Stromal cell of bone marrow (primary cell): ENCODE measurements around the gene SPDYC.

ENCODE experiments used
- DNase-seq: peaks from one replicate; pipeline ENCODE4 v3.0.0-alpha.2; 2012; ENCODE audit warnings: low read depth

Gene SPDYC, protein sequence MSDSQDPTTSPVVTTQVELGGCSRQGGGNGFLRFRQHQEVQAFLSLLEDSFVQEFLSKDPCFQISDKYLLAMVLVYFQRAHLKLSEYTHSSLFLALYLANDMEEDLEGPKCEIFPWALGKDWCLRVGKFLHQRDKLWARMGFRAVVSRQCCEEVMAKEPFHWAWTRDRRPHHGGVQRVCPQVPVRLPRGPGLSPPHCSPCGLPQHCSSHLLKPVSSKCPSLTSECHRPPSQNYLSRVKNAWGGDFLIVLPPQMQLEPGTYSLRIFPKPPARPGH

DNA sequence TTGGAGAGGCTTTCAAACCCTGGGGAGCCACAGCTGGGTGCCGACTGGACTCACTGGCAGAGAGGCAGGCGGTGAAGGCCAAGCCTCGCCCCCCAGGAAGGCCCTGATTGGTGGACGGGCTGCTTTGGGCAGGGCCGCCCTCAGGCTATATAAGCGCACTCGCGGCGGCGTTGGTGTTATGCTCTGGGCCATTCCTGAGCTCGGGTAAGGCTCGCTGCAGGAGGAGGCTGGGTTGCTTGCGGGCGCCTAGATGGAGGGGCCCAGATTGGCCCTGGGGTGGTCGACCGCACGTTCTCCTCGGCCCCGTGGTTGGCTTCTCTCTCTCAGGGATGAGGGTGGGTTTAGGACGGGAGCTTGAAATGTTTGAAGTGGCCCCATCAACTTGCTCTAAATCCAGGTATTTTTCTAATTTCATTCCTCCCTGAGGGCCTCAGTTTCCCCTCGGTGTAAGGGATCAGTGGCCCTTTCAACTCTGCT is at the start of gene SPDYC:
SPDYC (plus strand) TSS at position 176 of the 477 bp plus-strand sequence. CDS start 1,125 bp downstream, outside the sequence.
- no peak for DNase-seq

DNA sequence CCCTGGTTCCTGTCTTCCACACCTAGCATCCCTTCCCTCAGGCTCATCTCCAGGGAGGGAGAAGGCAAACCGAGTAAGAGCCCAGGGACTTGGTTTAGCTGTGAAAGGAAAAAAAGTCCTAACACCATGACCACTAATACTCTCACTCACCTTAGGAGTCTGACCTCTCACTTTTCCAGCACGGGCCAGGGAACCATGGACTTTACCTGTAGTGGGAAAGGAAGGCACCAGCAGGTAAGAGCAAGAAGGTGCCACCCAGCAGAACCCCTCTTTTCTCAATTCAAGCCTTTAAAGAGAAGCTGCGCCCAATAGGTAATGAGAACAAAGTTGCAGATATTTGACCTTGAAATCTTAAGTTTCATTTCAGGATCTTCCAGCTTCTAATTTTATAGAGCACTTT is 49.2 kb upstream of the SPDYC start:
- no peak for DNase-seq

DNA sequence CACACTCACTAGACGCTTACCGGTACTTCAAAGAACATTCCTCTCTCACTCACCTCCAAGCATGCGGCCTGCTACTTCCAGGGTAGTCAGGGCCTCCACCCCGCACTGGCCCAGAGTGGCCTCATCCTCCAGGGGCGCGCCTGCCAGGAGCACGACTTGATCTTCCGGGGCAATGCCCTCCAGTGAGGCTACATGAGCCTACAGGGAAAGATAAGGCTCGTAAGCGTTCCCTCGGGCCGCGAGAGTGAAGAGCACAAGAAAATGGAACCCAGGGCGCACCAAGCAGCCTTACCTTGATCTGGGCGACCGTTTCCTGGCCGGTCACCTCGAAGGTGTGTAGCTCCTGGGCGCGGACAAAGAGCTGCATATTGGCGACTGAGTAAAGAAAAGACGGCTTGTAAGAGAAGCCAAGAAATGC is 48.6 kb upstream of the SPDYC start:
- DNase-seq, result no peak

DNA sequence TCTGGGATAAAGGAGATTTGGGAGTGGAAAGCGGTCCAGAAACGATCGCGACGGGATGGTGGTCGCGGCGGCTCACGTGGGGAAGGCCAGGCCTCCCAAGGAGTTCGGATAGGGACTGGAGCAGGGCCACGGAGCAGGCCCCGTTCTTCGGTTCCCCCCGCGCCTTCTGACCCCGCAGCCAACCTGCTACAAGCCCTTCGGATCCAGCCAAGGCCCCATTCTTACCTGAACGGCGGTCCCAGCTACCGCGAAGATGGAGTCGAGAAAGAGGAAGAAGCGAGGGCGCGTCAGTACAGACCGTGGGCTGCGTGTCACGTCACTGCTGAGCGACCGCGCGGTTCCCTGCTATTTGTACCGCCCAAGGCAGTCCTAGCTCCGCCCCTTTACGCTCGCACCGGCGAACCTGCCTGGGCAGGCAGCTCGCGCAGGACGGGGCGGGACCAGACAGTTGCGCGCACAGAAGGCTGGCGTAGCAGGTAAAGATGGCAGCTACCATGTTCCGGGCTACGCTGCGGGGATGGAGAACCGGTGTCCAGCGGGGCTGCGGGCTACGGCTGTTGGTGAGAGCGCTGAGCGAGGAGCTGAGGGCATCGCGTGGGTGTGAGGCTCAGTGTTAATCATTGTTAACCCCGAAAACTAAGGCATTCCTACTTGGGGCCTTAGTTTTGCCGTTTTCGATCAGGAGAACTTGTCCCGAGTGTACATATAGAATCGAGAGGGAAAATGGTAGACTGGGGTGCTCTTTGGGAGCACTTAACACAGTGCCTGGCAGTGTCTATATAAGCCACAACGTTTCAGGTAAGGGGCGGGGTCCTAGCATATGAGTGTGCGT is 48.0 kb upstream of the SPDYC start, which contains the start of the genes FAU and MRPL49:
FAU (minus strand) TSS at position 270 of the 832 bp plus-strand sequence. CDS start 321 bp downstream, outside the sequence.
MRPL49 (plus strand) TSS at position 457 of the 832 bp plus-strand sequence; CDS start at position 483, 26 bp downstream.
- DNase-seq, result peak; percentile 92

DNA sequence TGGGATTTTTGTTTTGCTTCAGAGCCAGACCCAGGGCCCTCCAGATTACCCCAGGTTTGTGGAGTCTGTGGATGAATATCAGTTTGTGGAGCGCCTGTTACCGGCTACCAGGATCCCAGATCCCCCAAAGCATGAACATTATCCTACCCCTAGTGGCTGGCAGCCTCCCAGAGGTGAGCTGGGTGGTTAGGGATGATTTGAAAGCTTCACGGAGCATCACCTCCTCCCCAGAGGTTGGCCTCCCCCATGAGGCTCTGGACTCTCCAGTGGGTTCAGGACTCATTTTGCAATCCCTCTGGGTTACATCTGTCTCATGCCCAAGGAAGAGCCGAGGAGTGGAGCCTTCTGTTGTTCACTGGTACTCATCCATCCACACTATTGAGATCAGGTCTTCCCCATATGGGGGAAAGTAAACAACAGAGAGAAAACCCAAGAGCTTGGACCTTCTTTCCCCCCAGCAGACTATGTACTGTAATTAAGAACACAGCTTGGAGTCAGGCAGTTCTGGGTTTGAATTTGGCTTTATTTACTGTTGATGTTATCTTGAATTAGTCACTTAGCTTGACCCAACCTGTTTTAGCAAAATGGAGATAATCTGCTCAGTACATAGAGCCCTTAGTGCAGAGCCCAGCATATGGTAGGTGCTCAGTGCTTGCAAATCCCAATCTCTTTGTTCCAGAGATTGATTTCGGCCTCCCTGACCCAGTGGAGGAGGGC is 45.4 kb upstream of the SPDYC start:
- DNase-seq, result no peak

DNA sequence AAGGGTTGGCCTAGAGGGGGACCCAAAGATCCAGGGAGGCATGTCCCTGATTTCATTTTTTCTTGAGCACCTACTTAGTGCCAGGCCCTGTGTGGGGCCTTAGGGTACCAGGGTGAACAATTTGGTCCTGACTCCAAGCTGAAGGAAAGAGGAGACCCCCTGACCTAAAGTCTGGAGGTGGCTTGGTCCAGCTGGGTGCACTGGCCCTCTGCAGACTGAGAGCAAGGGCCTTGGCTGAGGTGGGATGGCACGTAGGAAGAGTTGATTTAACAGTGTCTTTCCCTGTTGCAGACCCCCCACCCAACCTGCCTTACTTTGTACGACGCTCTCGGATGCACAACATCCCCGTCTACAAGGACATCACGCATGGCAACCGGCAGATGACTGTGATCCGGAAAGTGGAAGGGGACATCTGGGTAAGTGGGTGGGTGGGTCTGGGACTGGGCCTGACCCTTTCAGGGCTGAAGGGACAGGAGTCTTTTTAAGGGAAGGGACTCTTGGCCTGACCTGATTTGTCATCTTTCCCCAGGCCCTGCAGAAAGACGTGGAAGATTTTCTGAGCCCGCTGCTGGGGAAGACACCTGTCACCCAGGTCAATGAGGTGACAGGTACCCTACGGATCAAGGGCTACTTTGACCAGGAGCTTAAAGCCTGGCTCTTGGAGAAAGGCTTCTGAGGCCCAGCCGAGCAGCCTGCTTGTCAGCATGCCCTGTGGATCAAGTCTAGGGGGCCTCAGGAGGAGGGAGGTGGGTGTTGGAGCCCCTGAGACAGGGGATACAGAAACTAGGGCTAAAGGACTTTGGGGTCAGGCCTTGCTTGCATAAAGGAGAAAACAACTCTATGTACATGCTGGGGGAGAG is 44.6 kb upstream of the SPDYC start:
- DNase-seq, result no peak

DNA sequence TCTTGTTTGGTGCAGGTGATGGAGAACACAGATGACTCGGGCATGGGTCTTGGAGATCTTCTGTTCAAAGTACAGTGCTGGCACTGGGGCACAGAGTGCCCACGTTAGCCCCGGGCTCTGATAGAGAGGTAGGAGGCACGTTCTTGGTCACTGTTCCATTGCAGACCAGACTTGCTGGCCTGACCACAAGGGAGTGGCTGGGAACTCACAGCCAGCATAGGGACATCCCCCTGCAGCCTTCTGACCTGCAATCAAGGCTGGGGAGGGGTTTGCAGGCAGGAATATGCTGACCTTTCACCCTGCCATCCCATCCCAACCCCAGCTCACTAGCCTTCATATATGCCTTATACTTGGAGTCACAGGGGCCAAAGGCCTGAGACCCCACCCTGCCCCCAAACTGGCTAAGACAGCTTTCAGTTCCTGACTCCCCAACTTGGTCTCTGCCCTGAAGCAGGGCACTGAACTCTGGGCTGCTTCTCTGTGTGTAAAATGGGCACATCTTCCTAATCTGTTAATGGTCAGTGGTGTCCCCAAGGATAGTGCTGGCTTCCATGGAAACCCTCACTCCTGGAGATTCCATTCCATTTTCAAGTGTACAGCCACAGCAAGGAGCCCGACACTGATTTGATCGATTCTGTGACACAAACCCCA is 43.3 kb upstream of the SPDYC start:
- no peak for DNase-seq

DNA sequence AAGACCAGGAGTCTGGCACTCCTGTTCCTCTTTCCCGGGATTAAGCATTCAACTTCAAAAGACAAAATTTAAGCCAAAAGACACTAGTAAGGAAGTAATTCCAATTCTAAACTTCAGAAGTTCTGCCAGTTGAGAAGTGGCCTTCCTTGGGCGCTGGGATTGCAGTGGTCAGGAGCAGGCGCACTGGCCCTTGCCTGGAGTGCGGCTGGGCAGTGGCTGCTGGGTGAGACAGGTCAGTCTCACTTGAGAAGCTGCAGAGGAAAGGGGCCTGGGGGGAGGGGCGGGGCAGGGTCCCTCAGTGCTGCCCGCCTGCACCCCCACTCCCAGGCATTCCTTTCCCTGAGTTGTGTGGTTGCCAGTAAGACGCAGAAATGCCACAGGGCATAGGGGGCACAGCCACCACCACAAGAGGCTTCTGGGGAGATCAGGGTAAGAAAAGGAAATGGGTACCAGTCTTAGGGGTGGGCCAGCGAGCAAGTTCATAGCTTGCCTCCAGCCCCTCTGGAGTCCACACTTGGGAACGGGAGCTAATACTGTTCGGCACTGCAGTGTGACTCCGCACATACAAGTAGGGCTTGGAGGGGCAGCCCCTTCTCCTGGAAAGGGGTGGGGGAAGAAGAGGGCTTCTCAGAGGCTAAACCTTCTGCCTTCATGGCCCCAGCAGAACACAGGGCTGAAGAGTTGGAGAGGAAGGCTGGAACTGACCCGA is 42.4 kb upstream of the SPDYC start:
- no peak for DNase-seq

DNA sequence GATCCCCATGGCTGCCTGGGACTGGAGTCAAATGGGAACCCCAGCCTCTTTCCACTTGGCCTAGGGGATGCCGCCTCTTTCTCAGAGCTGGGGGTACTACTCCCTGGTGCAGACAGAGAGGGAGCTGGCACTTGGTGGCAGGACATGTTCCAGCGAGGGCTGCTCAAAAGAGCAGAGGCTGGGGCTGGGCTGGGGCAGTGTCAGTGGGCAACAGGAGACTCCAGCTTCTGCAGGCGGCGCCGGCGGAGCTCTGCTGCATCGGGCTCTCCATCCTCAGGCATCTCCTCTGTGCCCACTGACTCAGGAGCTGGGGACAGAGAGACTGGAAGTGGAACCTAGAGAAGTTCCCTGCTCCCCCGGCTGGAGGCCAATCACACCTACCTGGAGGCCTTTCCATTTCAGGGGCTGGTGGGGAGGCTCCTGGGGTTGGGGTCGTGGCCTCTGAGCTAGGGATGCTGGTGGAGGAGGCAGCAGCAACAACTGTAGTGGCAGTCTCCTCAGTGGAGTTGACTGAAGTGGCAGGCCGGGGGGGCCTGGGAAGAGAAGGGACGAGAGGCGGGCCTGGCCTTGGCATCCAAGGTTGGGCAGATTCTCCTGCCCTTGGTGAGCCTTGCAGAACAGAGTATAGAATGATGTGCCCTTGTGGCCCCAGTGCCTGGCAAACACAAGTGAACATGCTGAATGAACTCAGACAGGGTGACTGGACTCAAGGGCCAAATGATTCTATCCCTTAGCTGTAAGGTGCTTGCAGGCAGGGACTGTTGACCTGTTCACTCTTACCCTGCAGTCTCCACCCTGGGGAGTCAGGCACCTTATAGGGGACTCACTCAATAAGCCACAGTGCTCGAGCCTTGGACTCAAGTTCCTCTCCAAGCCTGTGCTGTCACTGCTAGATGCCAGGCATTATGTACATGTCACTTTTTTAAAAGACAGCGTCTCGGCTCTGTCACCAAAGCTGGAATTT is 41.6 kb upstream of the SPDYC start:
- DNase-seq, result no peak

DNA sequence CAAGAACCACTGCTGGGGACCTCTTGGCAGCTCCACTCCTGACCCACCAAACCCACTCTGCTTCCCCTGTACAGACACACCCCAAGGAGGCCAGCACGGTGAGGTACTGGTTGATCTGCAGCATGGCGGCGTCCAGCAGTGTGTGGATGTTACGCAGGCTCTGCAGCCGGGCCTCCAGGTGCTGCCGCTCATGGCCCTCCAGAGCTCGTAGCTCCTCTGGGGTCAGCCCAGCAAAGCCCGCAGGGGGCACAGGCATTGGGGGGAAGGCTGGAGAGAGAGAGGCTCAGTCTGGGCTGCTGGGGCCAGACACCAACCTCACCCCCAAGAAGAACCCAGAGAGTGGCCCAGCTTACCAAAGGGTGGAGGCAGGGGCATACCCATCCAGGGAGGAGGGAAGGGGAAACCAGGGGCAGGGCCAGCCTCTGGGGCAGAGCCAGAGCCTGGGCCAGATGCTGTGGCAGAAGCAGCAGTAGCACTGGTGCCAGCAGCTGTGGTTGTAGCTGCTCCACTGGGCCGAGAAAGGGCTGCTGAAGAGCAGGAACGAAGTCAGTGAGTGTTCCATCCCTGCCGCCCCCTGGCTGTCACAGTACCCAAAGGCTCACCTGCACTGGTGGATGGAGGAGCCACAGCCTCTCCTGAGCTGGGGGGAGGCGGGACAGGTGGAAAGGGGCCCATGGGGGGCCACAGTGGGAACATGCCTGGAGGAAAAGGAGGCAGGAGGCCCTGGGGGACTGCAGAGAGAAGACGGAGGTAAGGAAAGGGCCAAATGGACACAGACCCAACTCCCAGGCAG is 40.2 kb upstream of the SPDYC start:
- no peak for DNase-seq

DNA sequence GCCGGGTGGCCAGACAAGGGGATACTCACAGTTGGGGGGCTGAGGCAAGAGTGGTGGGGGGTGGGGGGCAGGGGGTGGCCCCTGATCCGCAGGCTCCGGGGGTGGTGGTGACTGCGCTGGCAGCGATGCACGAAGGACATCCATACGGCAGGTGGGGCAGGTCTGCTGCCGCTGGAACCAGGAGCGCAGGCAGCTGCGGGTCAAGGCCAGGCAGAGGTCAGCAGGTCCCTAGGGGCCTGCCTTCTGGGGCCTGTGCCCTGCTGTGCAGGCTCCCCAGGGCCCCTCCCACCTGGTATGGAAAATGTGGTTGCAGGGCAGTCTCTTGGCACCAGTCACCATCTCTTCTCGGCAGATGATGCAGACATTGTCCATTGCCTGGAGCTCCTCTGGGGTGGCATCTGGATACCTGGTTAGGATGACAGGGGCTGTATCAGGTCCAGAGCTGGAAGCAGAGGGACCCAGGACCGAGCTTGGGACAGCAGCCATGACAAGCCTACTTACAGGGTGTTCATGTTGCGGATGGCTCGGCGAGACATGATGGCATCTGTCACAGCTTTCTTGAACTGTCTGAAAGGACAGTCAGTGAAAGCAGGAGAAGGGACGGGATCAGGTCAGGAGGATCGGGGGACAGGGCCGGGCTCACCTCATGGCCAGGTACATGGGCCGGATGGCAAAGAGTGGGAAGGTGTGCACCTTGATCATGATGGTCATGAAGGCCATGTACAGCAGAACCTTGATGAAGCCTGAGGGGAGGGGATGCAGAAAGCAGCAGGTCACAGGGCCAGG is 39.2 kb upstream of the SPDYC start:
- no peak for DNase-seq

DNA sequence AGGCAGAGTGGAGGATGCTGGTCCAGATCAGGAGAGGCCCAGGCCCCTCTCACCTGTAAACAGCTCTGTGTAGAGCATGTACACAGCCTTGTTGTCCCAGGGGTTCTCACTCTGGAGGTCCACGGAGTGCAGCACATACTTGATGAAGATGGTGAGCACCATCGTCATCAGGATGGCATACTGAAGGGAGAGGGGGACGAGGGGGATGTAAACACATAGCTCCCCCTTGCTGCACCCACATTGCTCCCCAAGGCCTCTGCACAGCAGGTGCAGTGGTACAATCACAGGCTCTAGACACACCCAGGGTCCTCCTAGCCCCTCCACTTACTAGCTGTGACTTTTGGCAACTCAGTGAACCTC is 38.6 kb upstream of the SPDYC start:
- no peak for DNase-seq

DNA sequence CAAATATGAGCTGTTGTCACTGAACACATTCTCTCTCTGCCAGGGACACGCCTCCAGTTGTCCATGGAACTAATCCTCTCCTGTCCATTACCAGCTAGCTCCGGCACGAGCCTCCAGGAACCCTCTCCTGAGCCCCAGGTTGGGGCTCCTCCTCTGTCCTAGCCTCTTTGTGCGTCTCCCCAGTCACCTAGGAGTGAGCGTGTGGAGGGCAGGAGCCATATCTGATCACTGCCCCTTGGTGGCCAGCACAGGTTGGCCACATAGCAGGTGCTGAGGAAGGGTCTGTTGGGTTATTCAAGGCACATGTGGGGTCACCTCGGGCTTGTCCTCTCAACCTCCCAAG is 38.2 kb upstream of the SPDYC start:
- no peak for DNase-seq

DNA sequence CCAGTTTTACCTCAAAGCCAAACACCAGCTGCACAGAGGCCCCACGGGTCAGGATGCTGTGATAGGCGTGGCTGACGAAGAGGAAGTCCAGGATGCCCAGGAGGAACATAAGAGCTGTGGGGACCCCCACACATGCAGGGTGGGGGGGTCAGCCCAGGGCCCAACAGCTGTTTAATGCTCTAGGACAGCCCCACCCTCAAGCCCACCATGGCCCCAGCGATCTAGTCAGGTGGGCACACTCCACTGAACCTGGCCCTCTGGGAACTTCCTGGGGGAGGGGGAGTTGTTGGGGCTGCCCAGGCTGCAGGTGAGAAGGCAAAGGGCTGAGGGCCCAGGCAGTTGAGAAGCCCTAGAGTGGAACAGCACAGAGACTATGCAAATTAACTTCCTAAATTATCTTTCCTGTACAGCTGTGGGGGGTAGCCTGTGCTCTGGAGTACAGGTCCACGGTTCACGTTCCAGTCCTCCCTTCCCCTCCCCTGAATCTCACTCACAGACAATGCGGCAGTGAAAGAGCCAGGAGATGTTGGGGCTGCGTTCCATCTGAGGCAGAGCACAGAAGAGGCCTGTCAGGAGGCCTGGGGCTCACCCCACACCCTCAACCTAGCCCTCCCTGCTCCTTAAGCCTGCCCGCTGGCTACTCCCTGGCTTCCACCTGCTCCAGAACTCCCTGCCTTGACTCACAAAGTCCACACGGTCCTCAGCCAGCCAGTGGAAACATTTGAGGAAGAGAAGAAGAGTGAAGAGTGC is 37.6 kb upstream of the SPDYC start:
- no peak for DNase-seq

DNA sequence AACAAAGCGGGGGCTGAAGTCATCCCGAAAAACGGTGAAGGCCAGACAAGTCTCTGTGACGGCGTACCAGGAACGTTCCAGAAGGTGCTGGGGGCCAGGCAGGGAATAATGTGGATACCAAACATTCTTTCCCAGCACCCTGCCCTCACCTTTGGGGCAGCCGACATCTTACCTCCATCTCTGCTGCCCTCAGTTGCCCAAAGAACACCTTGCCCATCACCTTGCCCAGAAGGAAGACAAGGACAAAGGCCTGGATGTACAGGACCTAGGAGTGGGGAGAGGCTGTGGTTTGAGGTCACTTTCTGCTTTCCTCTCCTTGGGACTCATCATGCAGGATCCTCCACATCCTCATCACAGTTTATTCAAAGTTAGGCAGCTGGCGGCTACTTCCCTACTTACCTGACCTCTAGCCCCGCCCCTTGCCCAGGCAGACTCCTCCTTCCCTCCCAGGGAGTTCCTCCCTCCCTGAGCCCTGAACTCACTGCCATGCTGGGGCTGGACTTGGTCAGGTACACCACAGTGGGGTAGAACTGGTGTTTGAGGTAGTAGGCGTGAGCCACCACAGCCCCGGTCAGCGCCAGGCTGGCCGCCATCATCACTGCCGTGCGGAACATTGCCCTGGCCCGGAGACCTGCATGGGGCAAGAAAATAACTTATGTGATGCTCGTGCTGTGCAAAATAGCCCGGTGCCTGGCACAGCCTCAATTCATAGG is 36.9 kb upstream of the SPDYC start:
- no peak for DNase-seq

DNA sequence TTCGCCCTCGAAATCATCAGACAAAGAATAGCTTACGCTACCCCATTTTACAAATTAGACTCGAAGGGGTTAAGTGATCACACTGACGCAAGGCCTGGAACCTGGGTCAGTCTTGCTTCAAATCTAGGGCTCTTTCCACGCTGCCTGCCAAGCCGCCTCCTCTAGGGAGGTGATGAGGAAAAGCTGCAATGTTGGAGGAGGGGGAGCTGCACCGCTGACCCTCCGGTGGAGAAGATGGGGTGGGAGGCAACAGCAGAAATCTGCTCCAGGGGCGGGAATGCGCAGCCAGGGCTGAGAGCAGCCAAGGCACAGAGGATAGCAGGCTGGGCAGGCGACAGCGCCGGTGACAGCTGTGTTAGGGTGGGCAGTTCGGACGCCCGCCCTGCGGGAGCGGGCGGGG is 36.3 kb upstream of the SPDYC start:
- no peak for DNase-seq
